ENCODE data around the gene EPHA6.

Gene EPHA6

DNA sequence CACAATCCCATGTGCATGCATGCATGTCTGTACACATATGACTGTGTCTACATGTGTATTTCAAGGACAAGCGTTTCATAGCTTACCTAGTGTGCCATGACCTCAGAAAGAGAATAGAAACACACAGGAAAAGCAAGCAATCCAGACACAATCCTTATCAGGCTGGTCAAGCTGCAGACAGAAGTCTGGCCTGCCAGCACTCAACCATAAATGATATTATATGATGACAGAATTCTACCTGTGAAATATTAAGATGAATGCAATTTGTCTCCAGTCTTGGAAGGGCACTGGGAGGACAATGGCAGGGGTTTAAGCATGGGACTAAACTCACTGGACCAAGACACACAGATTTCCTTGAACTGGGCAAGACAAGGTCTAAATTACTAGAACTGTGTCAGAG is 899.2 kb downstream of the EPHA6 start:
- Histone ChIP-seq H3K27me3 (replicated peaks; ENCODE audit: control insufficient read depth, insufficient read depth, low read length, poor library complexity, severe bottlenecking) (no peaks in the 10 kb centered on the region), H3K27ac (ENCODE audit: insufficient read depth, low read length, poor library complexity, severe bottlenecking) (no peak overlapping the region), H3K4me3 (ENCODE audit: insufficient read depth, low read depth, low read length, poor library complexity, severe bottlenecking) (no peak overlapping the region), H3K4me1 (ENCODE audit: control insufficient read depth, insufficient read depth, low read length, poor library complexity, severe bottlenecking) (no peaks in the 10 kb centered on the region), H3K36me3 (ENCODE audit: control insufficient read depth, insufficient read depth, low read length) (no peaks in the 10 kb centered on the region), H3K9me3 (ENCODE audit: control insufficient read depth, low read length) (no peaks in the 10 kb centered on the region)
- DNase-seq = no peak

DNA sequence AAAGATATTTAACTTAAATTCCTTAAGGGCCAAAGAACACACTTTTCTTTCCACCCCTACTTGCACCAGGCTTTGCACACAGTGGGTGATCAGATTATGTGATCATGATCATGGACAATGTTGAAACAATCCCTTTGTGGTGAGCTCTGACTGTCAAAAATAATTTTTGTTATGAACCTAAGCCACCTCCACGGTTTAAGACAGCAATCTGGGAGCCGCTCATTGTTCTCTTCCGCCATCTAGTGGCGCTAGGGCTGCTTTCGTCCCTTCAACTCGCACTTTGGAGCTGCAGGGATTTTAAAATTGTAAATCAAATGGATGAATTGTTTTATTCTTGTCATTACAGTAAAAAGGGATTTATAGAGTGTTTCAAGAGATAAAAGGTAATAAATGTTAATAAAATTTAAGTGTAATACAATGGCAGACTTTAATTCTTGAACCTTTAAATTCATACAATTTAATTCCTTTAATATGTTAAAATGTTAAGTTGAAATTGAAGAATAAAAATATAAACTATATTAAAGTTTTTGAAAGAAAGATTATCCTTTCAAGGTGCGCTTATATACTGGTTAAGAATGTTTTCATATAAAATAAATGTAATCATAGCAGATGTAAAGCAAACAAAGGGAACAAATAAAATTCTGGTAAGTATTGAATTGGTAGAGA is 904.9 kb downstream of the EPHA6 start:
- peak overlapping the region; percentile 28 for H3K4me3 ChIP-seq (ENCODE audit: insufficient read depth, low read depth, low read length, poor library complexity, severe bottlenecking)
- no peaks in the 10 kb centered on the region for H3K4me1 ChIP-seq (ENCODE audit: control insufficient read depth, insufficient read depth, low read length, poor library complexity, severe bottlenecking)
- H3K9me3 ChIP-seq (ENCODE audit: control insufficient read depth, low read length) = no peaks in the 10 kb centered on the region
- DNase-seq = peak; percentile 1 to 29 (median 27)
- H3K27ac ChIP-seq (ENCODE audit: insufficient read depth, low read length, poor library complexity, severe bottlenecking) = no peak overlapping the region
- H3K36me3 ChIP-seq (ENCODE audit: control insufficient read depth, insufficient read depth, low read length) = no peaks in the 10 kb centered on the region
- H3K27me3 ChIP-seq (replicated peaks; ENCODE audit: control insufficient read depth, insufficient read depth, low read length, poor library complexity, severe bottlenecking) = no peaks in the 10 kb centered on the region

DNA sequence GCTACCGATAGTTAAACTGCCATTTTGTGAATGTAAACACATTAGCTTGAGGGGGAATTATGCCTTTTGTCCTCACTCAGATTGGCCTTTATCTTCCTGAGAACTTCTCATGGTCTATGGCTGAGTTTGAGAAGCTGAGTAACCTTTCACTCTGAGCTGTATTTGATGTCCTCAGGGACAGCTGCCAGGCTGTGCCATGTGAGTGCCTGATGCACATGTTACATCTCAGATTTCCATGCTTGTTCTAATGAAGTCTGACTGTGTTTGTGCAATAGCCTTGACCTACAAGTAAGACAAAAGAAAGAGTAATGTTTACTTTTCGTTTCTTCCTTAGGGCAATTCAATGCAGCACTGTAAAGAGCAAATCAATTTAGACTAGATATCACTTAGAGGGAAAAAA is 906.0 kb downstream of the EPHA6 start:
- no peak for DNase-seq
- Histone ChIP-seq H3K27me3 (replicated peaks; ENCODE audit: control insufficient read depth, insufficient read depth, low read length, poor library complexity, severe bottlenecking) (no peaks in the 10 kb centered on the region), H3K4me1 (ENCODE audit: control insufficient read depth, insufficient read depth, low read length, poor library complexity, severe bottlenecking) (no peaks in the 10 kb centered on the region), H3K27ac (ENCODE audit: insufficient read depth, low read length, poor library complexity, severe bottlenecking) (no peak overlapping the region), H3K9me3 (ENCODE audit: control insufficient read depth, low read length) (no peaks in the 10 kb centered on the region), H3K4me3 (ENCODE audit: insufficient read depth, low read depth, low read length, poor library complexity, severe bottlenecking) (no peak overlapping the region), H3K36me3 (ENCODE audit: control insufficient read depth, insufficient read depth, low read length) (no peaks in the 10 kb centered on the region)

DNA sequence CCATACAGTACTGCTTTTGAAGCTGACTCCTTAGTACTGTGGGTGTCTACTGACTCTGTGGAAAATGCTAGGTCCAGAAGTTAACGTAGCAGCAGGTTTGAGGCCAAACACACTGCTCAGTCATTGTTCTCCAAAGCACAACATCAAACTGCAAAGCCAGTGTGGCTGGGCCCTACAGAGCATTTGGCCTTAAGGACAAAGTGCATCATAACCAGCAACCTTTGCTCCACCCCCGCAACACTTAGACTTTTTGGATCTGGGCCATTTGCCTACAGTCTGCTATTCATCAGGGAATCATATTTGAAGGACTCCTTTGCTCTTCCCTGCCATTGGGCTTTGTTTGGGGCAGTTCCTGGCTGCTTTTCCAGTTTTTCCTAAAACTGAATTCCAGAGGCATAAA is 907.1 kb downstream of the EPHA6 start:
- DNase-seq = no peak
- Histone ChIP-seq H3K4me3 (ENCODE audit: insufficient read depth, low read depth, low read length, poor library complexity, severe bottlenecking) (no peak overlapping the region), H3K4me1 (ENCODE audit: control insufficient read depth, insufficient read depth, low read length, poor library complexity, severe bottlenecking) (no peaks in the 10 kb centered on the region)

DNA sequence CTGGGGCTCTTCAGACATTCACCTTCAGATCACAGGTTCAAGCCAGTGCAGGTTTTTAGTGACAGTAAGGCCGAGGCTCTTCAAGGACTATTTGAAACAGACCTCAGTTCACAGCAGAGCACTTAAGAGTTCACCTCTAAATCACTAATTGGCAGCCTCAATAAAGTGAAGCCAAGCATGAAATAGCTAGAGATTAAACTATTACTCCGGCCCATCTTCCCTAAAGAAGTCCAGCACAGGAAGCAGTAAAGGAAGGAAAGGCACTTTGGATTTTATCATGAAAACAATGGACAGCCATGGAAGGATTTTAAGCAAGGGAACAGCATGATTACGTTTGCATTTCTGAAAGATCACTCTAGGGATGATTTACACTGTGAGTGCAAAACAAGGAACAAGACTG is 922.5 kb downstream of the EPHA6 start:
- Histone ChIP-seq H3K27me3 (replicated peaks; ENCODE audit: control insufficient read depth, insufficient read depth, low read length, poor library complexity, severe bottlenecking) (peaks cover 2% of the 10 kb centered on the region), H3K4me3 (ENCODE audit: insufficient read depth, low read depth, low read length, poor library complexity, severe bottlenecking) (no peak overlapping the region), H3K4me1 (ENCODE audit: control insufficient read depth, insufficient read depth, low read length, poor library complexity, severe bottlenecking) (no peaks in the 10 kb centered on the region), H3K9me3 (ENCODE audit: control insufficient read depth, low read length) (no peaks in the 10 kb centered on the region), H3K27ac (ENCODE audit: insufficient read depth, low read length, poor library complexity, severe bottlenecking) (no peak overlapping the region), H3K36me3 (ENCODE audit: control insufficient read depth, insufficient read depth, low read length) (no peaks in the 10 kb centered on the region)
- no peak for DNase-seq

More for the DNA sequence above, 907.1 kb downstream of the EPHA6 start:
- Histone ChIP-seq H3K9me3 (ENCODE audit: control insufficient read depth, low read length) (no peaks in the 10 kb centered on the region), H3K27me3 (replicated peaks; ENCODE audit: control insufficient read depth, insufficient read depth, low read length, poor library complexity, severe bottlenecking) (no peaks in the 10 kb centered on the region), H3K36me3 (ENCODE audit: control insufficient read depth, insufficient read depth, low read length) (no peaks in the 10 kb centered on the region), H3K27ac (ENCODE audit: insufficient read depth, low read length, poor library complexity, severe bottlenecking) (no peak overlapping the region)

DNA sequence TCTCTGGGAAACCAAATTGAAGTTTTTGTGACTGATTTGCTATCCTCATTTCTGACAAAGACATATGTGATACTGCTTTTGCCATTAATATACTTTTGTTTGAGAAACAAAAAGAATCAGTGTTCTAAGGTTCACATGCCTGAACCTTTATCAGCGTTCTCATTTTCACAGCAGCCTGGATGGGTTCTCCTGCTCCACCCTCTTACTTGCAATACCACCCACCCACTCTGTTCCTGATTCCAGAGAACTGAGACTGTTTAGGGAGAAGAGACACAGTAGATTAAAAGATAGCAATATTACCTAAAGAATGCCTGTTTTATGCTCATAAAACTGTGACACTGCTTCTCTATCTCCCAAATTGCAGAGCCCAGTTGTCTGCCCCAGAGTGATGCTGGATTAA is 924.4 kb downstream of the EPHA6 start:
- H3K4me1 ChIP-seq (ENCODE audit: control insufficient read depth, insufficient read depth, low read length, poor library complexity, severe bottlenecking) = no peaks in the 10 kb centered on the region
- H3K36me3 ChIP-seq (ENCODE audit: control insufficient read depth, insufficient read depth, low read length) = no peaks in the 10 kb centered on the region
- no peaks in the 10 kb centered on the region for H3K9me3 ChIP-seq (ENCODE audit: control insufficient read depth, low read length)
- no peak overlapping the region for H3K27ac ChIP-seq (ENCODE audit: insufficient read depth, low read length, poor library complexity, severe bottlenecking)
- H3K4me3 ChIP-seq (ENCODE audit: insufficient read depth, low read depth, low read length, poor library complexity, severe bottlenecking) = no peak overlapping the region
- DNase-seq = no peak
- H3K27me3 ChIP-seq (replicated peaks; ENCODE audit: control insufficient read depth, insufficient read depth, low read length, poor library complexity, severe bottlenecking) = no peaks in the 10 kb centered on the region

DNA sequence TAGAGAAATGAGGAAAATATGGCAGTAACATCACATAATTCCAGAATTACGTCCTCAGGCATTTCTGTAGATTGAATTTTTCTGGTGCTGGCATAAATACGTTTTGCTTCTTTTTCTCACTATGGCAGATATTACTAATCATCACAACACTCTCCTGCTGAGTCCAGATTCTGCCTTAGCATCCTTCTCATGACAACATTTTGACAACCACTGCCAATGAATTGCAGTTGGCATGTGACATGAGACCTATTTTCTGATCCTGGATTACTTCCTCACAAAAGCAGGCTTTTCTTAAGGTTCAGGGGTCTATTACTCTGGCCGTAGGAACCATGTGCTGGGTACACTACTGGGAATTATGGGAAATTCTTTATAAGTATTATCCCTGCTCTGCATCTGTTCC is 927.6 kb downstream of the EPHA6 start:
- Histone ChIP-seq H3K36me3 (ENCODE audit: control insufficient read depth, insufficient read depth, low read length) (no peaks in the 10 kb centered on the region), H3K27me3 (replicated peaks; ENCODE audit: control insufficient read depth, insufficient read depth, low read length, poor library complexity, severe bottlenecking) (no peaks in the 10 kb centered on the region), H3K9me3 (ENCODE audit: control insufficient read depth, low read length) (no peaks in the 10 kb centered on the region), H3K27ac (ENCODE audit: insufficient read depth, low read length, poor library complexity, severe bottlenecking) (no peak overlapping the region), H3K4me1 (ENCODE audit: control insufficient read depth, insufficient read depth, low read length, poor library complexity, severe bottlenecking) (no peaks in the 10 kb centered on the region), H3K4me3 (ENCODE audit: insufficient read depth, low read depth, low read length, poor library complexity, severe bottlenecking) (no peak overlapping the region)
- DNase-seq = no peak

DNA sequence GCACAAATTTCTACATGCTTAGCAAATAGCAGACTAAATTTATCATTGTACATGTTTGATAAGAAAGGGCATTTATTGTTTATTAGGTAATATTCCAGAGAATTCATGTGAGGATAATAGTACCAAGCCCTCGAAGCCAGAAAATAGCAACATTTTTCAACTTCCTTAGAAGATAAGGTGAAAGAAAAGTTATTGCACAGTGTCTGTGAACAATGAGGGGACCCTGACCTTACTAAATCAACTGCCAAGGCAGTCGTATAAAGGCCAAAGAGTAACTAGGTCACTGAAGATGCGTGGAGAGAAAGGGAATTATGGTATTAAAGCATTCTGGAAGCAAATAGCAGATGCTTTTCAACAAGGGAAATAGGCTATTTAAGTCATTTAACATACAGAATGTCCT is 929.9 kb downstream of the EPHA6 start:
- Histone ChIP-seq H3K27me3 (replicated peaks; ENCODE audit: control insufficient read depth, insufficient read depth, low read length, poor library complexity, severe bottlenecking) (no peaks in the 10 kb centered on the region), H3K36me3 (ENCODE audit: control insufficient read depth, insufficient read depth, low read length) (no peaks in the 10 kb centered on the region), H3K27ac (ENCODE audit: insufficient read depth, low read length, poor library complexity, severe bottlenecking) (no peak overlapping the region), H3K4me3 (ENCODE audit: insufficient read depth, low read depth, low read length, poor library complexity, severe bottlenecking) (no peak overlapping the region), H3K9me3 (ENCODE audit: control insufficient read depth, low read length) (no peaks in the 10 kb centered on the region), H3K4me1 (ENCODE audit: control insufficient read depth, insufficient read depth, low read length, poor library complexity, severe bottlenecking) (no peaks in the 10 kb centered on the region)
- DNase-seq = no peak

DNA sequence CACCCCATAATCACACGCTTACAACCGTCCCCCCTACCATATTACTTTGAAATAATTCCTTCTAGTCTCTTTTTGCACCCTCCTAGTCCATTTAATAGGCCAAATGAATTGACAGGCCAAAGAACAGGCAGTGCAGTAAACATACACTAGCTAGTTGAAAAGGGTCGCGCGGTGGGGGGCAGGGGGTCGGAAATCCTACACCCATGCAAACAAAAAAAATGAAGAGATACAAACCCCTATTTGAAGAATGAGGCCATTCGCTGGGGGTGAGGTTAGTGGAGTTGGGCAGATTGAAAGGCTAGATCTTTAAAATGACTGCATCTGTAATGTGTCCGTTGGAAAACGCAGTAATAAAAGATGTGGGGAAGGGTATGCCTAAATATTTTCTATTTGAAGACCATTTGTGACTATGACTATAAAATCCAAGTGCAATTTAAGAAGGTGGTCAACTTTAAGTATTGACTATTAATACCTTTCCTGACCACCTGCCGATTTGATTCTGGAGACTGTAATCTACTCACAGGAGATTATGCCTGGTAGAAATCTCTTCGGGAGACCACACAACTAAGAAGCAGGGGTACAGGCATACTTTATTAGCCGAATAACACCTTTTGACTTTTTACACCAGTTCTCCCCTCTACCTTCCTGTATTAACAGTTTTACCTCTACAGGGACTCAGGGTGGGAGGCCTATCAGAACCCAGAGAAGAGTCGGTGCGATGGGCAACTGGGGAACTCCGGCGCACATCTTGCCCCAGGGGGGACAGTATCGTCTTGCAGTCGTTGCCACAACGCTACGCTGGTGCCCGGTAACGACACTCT is 949.4 kb downstream of the EPHA6 start:
- H3K4me1 ChIP-seq (ENCODE audit: control insufficient read depth, insufficient read depth, low read length, poor library complexity, severe bottlenecking) = peaks cover 6% of the 10 kb centered on the region
- H3K9me3 ChIP-seq (ENCODE audit: control insufficient read depth, low read length) = no peaks in the 10 kb centered on the region
- no peaks in the 10 kb centered on the region for H3K36me3 ChIP-seq (ENCODE audit: control insufficient read depth, insufficient read depth, low read length)
- H3K27ac ChIP-seq (ENCODE audit: insufficient read depth, low read length, poor library complexity, severe bottlenecking) = peak overlapping the region; percentile 74
- H3K27me3 ChIP-seq (replicated peaks; ENCODE audit: control insufficient read depth, insufficient read depth, low read length, poor library complexity, severe bottlenecking) = no peaks in the 10 kb centered on the region
- H3K4me3 ChIP-seq (ENCODE audit: insufficient read depth, low read depth, low read length, poor library complexity, severe bottlenecking) = peak overlapping the region; percentile 97
- DNase-seq = no peak

All from effector memory CD4-positive, alpha-beta T cell (primary cell).